ENCODE data around the gene ARID1B. TPM values are rescaled to one million over a fixed set of nuclear protein-coding genes. Genes with fewer than 3 reads are reported as not detected.

Gene ARID1B
- total RNA-seq, 4 donors from 2014 or later: 25.2 to 103 (median 59.5) TPM

- Histone ChIP-seq H3K9me3 (peaks cover 0 to 7% (median 4%) of the 10 kb centered on the region in 3 donors), H3K36me3 (no peaks in the 10 kb centered on the region), H3K27me3 (no peaks in the 10 kb centered on the region), H3K4me1 (peaks cover 8 to 58% (median 21%) of the 10 kb centered on the region in 3 donors), H3K4me3 (peak overlapping the region; percentile 80 to 92 (median 89)), H3K27ac (peak overlapping the region; percentile 99 to 100 (median 100))
- 0% methylated on average over 14 to 28 of the region's 40 CpGs for WGBS, 2 donors
- TF ChIP-seq, protein P1, sequence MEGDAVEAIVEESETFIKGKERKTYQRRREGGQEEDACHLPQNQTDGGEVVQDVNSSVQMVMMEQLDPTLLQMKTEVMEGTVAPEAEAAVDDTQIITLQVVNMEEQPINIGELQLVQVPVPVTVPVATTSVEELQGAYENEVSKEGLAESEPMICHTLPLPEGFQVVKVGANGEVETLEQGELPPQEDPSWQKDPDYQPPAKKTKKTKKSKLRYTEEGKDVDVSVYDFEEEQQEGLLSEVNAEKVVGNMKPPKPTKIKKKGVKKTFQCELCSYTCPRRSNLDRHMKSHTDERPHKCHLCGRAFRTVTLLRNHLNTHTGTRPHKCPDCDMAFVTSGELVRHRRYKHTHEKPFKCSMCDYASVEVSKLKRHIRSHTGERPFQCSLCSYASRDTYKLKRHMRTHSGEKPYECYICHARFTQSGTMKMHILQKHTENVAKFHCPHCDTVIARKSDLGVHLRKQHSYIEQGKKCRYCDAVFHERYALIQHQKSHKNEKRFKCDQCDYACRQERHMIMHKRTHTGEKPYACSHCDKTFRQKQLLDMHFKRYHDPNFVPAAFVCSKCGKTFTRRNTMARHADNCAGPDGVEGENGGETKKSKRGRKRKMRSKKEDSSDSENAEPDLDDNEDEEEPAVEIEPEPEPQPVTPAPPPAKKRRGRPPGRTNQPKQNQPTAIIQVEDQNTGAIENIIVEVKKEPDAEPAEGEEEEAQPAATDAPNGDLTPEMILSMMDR (IDR thresholded peaks at IDR 0.05): no peak
- no peak for TF ChIP-seq POLR2A (IDR thresholded peaks at IDR 0.05)
- peak; percentile 35 for DNase-seq
- intact Hi-C loops (cut with DNase I): loop anchor here (5.0 kb wide), 1 partner anchor 244 kb away; the partner anchor contains the start of gene ARID1B
Observed at GRCh38 chr6:157020881-157021343, 243.7 kb downstream of the ARID1B start.

DNA sequence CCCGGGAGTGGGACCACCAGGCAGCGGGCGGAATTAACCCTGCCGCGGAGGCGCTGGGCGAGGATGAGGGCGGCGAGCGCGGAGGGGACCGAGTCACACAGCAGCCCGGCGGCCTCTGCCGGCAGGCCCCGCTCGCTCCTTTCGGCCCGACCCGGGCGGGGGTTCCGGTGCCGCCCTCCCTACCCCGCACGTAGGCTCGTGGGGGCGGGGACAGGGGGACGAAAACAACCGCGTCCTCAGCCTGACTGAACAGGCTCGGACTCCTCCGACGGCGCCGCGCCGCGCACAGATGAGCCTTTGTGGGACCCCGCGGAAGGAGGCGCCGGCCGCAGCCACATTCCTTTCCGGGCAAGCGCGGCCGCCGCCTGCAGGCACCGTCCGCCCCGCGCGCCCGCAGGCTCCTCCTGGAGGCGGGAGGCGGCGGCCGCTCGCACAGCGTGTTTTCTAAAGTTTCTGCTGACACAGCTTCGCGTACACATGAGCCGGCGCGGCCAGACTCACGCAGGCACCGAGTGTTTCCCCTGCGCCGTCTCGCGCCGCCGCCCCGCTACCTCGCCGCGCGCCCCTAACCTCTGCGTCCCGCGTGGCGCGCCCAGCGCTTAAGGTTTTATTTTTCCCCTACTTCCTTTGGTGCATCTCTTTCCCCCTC is 244.3 kb downstream of the ARID1B start:
- H3K4me3 ChIP-seq: peak overlapping the region; percentile 80 to 92 (median 89)
- H3K27ac ChIP-seq: peak overlapping the region; percentile 99 to 100 (median 100)
- peaks cover 8 to 58% (median 21%) of the 10 kb centered on the region in 3 donors for H3K4me1 ChIP-seq
- intact Hi-C loops (cut with DNase I): loop anchor here (5.0 kb wide), 1 partner anchor 244 kb away; the partner anchor contains the start of gene ARID1B
- DNase-seq: peak; percentile 71
- peaks cover 0 to 7% (median 5%) of the 10 kb centered on the region in 3 donors for H3K9me3 ChIP-seq
- WGBS, 2 donors: 0% methylated on average over 11 of the region's 84 CpGs; no CpG with 5 or more reads in 1 of the 2 donors
- TF ChIP-seq, protein P1 (IDR thresholded peaks at IDR 0.05): peak in 5 of 6 experiments; percentile 21 to 49 (median 27)
- peak in 3 of 4 donors; percentile 79 to 98 (median 96) for TF ChIP-seq POLR2A (IDR thresholded peaks at IDR 0.05)
- H3K36me3 ChIP-seq: no peaks in the 10 kb centered on the region
- H3K27me3 ChIP-seq: no peaks in the 10 kb centered on the region

- Histone ChIP-seq H3K27me3 (no peaks in the 10 kb centered on the region), H3K4me3 (peak overlapping the region; percentile 80 to 92 (median 89)), H3K36me3 (no peaks in the 10 kb centered on the region), H3K4me1 (peaks cover 8 to 58% (median 21%) of the 10 kb centered on the region in 3 donors), H3K9me3 (peaks cover 0 to 7% (median 5%) of the 10 kb centered on the region in 3 donors), H3K27ac (peak overlapping the region; percentile 99 to 100 (median 100))
- TF ChIP-seq POLR2A (IDR thresholded peaks at IDR 0.05): no peak
- TF ChIP-seq, protein P1 (IDR thresholded peaks at IDR 0.05): no peak
- intact Hi-C loops (cut with DNase I): loop anchor here (5.0 kb wide), 1 partner anchor 245 kb away; the partner anchor contains the start of gene ARID1B
- 7 to 13% methylated on average over 7 to 9 of the region's 33 CpGs for WGBS, 2 donors
- DNase-seq: peak; percentile 54
Observed at GRCh38 chr6:157021993-157022740, 245.0 kb downstream of the ARID1B start.

DNA sequence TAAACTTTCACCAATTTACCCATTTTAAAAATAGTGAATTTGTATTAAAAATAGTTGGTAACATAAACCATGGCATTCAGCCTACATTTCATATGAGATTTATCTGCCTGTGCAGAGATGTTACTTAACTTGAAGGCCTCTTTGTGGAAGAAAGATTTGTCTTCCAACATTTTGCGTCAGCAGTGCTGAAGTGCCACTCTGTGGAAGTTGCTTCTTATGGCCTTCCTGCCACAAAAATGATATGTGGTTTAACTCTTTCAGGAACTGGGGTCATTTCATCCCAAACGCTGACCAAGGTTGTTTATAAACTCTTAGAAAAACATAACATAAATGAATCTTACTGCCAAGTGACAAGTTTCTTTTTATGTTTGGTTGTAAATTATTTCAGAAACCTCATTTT is 246.8 kb downstream of the ARID1B start:
- DNase-seq: no peak
- intact Hi-C loops (cut with DNase I): loop anchor here (5.0 kb wide), 1 partner anchor 247 kb away; the partner anchor contains the start of gene ARID1B

More for the DNA sequence above, 246.8 kb downstream of the ARID1B start:
- H3K27ac ChIP-seq: peak overlapping the region; percentile 55 to 100 (median 100)
- H3K27me3 ChIP-seq: no peaks in the 10 kb centered on the region
- peaks cover 0 to 7% (median 5%) of the 10 kb centered on the region in 3 donors for H3K9me3 ChIP-seq
- no peak overlapping the region for H3K4me3 ChIP-seq
- H3K36me3 ChIP-seq: no peaks in the 10 kb centered on the region
- TF ChIP-seq, protein P1 (IDR thresholded peaks at IDR 0.05): no peak
- no peak for TF ChIP-seq POLR2A (IDR thresholded peaks at IDR 0.05)
- 23 to 31% methylated on average over 2 of the region's 2 CpGs for WGBS, 2 donors
- H3K4me1 ChIP-seq: peaks cover 8 to 50% (median 21%) of the 10 kb centered on the region in 3 donors
